ENCODE measurements around the gene DOCK1.

DNA sequence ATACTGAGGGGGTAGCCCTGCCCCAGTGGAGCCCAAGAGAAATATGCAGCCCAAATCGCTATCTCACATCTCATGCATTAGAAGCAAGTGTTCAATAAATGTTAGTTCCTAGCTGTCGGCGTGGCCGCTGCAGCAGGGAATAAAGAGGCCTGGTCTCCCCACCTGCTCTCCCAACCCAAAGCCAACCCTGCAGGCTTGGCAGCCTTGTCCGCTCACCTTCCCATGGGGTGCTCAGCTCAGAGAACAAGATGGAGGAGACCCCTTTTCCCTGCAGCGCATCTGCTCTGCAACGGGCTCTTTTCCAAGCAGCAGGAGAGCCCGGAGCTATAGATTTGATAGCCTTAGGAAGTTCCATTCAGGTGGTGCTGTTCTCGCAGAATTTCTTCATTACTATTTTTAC is 12.0 kb upstream of the DOCK1 start:
- TF ChIP-seq POLR2AphosphoS5 (IDR thresholded peaks at IDR 0.05): no peak
- TF ChIP-seq, protein P1, sequence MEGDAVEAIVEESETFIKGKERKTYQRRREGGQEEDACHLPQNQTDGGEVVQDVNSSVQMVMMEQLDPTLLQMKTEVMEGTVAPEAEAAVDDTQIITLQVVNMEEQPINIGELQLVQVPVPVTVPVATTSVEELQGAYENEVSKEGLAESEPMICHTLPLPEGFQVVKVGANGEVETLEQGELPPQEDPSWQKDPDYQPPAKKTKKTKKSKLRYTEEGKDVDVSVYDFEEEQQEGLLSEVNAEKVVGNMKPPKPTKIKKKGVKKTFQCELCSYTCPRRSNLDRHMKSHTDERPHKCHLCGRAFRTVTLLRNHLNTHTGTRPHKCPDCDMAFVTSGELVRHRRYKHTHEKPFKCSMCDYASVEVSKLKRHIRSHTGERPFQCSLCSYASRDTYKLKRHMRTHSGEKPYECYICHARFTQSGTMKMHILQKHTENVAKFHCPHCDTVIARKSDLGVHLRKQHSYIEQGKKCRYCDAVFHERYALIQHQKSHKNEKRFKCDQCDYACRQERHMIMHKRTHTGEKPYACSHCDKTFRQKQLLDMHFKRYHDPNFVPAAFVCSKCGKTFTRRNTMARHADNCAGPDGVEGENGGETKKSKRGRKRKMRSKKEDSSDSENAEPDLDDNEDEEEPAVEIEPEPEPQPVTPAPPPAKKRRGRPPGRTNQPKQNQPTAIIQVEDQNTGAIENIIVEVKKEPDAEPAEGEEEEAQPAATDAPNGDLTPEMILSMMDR (IDR thresholded peaks at IDR 0.05): no peak
